GM12878 (cell line): ENCODE results near the gene CMSS1.

Experiments used
- EZH2 ChIP-seq: IDR thresholded peaks from 2 replicates; pipeline ENCODE4 v1.6.1; 2012; ENCODE audit warnings: low read depth, mild to moderate bottlenecking, control low read depth, inconsistent platforms, low read length, borderline replicate concordance; ENCODE audit not compliant: control insufficient read depth
- HDAC2 ChIP-seq: fragments of 200-600 bp; sonication (generic); IDR thresholded peaks from 2 replicates; pipeline ENCODE4 v1.6.1; 2017
- KDM1A ChIP-seq: fragments of 200-600 bp; sonication (generic); IDR thresholded peaks from 2 replicates; pipeline ENCODE4 v1.6.1; 2016; ENCODE audit warnings: borderline replicate concordance
- PML ChIP-seq: IDR thresholded peaks from 2 replicates; pipeline ENCODE4 v1.6.1; 2012; ENCODE audit warnings: low read length, inconsistent platforms
- YY1 ChIP-seq: IDR thresholded peaks from 2 replicates; pipeline ENCODE4 v1.6.1; 2011; ENCODE audit warnings: low read depth, mild to moderate bottlenecking, low read length
- TF ChIP-seq, protein P1 (sequence below): fragments of 450-650 bp; IDR thresholded peaks from 2 replicates; pipeline ENCODE4 v1.6.1; 2017; ENCODE audit warnings: mild to moderate bottlenecking, low read depth, inconsistent platforms; ENCODE audit not compliant: poor library complexity, severe bottlenecking
- TF ChIP-seq, protein P2 (sequence below): IDR thresholded peaks from 2 replicates; pipeline ENCODE4 v1.6.1; 2012; ENCODE audit warnings: mild to moderate bottlenecking, low read depth, low read length

DNA sequence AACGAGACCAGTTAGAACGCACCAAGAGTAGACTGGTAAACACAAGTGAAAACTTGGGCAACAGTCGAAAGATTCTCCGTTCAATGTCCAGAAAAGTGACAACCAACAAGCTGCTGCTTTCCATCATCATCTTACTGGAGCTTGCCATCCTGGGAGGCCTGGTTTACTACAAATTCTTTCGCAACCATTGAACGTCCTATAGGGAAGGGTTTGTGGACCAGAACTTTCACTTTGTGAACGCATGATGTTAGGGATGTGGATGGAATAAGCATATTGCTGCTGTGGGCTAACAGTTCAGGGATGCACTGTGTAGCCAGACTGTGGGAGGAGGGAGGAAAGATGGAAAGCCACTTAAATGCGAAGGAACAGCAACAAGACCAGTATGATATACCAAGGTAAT lies 408.2 kb downstream of the CMSS1 start:
- TF ChIP-seq, protein P1, sequence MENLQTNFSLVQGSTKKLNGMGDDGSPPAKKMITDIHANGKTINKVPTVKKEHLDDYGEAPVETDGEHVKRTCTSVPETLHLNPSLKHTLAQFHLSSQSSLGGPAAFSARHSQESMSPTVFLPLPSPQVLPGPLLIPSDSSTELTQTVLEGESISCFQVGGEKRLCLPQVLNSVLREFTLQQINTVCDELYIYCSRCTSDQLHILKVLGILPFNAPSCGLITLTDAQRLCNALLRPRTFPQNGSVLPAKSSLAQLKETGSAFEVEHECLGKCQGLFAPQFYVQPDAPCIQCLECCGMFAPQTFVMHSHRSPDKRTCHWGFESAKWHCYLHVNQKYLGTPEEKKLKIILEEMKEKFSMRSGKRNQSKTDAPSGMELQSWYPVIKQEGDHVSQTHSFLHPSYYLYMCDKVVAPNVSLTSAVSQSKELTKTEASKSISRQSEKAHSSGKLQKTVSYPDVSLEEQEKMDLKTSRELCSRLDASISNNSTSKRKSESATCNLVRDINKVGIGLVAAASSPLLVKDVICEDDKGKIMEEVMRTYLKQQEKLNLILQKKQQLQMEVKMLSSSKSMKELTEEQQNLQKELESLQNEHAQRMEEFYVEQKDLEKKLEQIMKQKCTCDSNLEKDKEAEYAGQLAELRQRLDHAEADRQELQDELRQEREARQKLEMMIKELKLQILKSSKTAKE: no peak
- TF ChIP-seq, protein P2, sequence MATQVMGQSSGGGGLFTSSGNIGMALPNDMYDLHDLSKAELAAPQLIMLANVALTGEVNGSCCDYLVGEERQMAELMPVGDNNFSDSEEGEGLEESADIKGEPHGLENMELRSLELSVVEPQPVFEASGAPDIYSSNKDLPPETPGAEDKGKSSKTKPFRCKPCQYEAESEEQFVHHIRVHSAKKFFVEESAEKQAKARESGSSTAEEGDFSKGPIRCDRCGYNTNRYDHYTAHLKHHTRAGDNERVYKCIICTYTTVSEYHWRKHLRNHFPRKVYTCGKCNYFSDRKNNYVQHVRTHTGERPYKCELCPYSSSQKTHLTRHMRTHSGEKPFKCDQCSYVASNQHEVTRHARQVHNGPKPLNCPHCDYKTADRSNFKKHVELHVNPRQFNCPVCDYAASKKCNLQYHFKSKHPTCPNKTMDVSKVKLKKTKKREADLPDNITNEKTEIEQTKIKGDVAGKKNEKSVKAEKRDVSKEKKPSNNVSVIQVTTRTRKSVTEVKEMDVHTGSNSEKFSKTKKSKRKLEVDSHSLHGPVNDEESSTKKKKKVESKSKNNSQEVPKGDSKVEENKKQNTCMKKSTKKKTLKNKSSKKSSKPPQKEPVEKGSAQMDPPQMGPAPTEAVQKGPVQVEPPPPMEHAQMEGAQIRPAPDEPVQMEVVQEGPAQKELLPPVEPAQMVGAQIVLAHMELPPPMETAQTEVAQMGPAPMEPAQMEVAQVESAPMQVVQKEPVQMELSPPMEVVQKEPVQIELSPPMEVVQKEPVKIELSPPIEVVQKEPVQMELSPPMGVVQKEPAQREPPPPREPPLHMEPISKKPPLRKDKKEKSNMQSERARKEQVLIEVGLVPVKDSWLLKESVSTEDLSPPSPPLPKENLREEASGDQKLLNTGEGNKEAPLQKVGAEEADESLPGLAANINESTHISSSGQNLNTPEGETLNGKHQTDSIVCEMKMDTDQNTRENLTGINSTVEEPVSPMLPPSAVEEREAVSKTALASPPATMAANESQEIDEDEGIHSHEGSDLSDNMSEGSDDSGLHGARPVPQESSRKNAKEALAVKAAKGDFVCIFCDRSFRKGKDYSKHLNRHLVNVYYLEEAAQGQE: no peak
- no peak for TF ChIP-seq KDM1A
- TF ChIP-seq HDAC2: no peak
- TF ChIP-seq EZH2: no peak
- TF ChIP-seq YY1: no peak
- TF ChIP-seq PML: no peak
